HG03565 (cell line): ENCODE results near the gene HES7.

Experiments
- ATAC-seq: cut with Tn5 transposase; IDR thresholded peaks from one replicate; pipeline ENCODE4 v1.9.1; 2021; ENCODE audit warnings: mild to moderate bottlenecking, moderate library complexity; ENCODE audit not compliant: unreplicated experiment

HES7 gene

GRCh38 chr17:8155231-8155995 lies 31.5 kb upstream of the HES7 start:
- ATAC-seq, result no peak

- no peak for ATAC-seq
Measured at GRCh38 chr17:8154608-8155155, 30.8 kb upstream of the HES7 start.

- ATAC-seq, result no peak
Measured at GRCh38 chr17:8153957-8154607, 30.2 kb upstream of the HES7 start.

- no peak for ATAC-seq
Measured at GRCh38 chr17:8153525-8153956, 29.6 kb upstream of the HES7 start.

GRCh38 chr17:8153031-8153451 lies 29.1 kb upstream of the HES7 start:
- no peak for ATAC-seq

GRCh38 chr17:8152112-8152775 lies 28.3 kb upstream of the HES7 start, which contains the start of gene PER1:
TSS of gene PER1 (minus strand) at chr17:8152404. CDS start at chr17:8150706, 1,698 bp downstream.
- peak; percentile 22 for ATAC-seq

- no peak for ATAC-seq
Measured at GRCh38 chr17:8151641-8152111, 27.8 kb upstream of the HES7 start.

GRCh38 chr17:8151120-8151640 lies 27.3 kb upstream of the HES7 start:
- ATAC-seq, result peak; percentile 30

- ATAC-seq, result no peak
Measured at GRCh38 chr17:8150194-8151119, 26.6 kb upstream of the HES7 start.

- ATAC-seq, result no peak
Measured at GRCh38 chr17:8149419-8150193, 25.7 kb upstream of the HES7 start.

- ATAC-seq, result no peak
Measured at GRCh38 chr17:8148560-8148959, 24.7 kb upstream of the HES7 start.

GRCh38 chr17:8147805-8148404 lies 24.0 kb upstream of the HES7 start:
- no peak for ATAC-seq

GRCh38 chr17:8147141-8147804 lies 23.4 kb upstream of the HES7 start:
- no peak for ATAC-seq

GRCh38 chr17:8146381-8147140 lies 22.7 kb upstream of the HES7 start:
- ATAC-seq, result no peak

- ATAC-seq, result no peak
Measured at GRCh38 chr17:8145811-8146210, 21.9 kb upstream of the HES7 start.

- ATAC-seq, result no peak
Measured at GRCh38 chr17:8144401-8145231, 20.7 kb upstream of the HES7 start.
